Measurements from ENCODE around the gene VWA2.

- no peak for TF ChIP-seq CTCF (IDR thresholded peaks at IDR 0.05)
- TF ChIP-seq POLR2A (IDR thresholded peaks at IDR 0.05), result no peak
Measured at GRCh38 chr10:114202812-114203211, 36.2 kb upstream of the VWA2 start.

Measured in esophagus squamous epithelium (tissue), 4 donors.